Upper lobe of left lung (tissue), 6 donors: Measurements from ENCODE around the gene AKT2. TPM values are rescaled to one million over a fixed set of nuclear protein-coding genes. Genes with fewer than 3 reads are reported as not detected.
A peak's percentile ranks its signal among the peaks of the same experiment; 100 is the strongest.

Experiments
- ATAC-seq, 2 donors: fragments of 200-7000 bp; cut with Tn5 transposase; one replicate each; pipeline ENCODE4 v1.9.1; 2022; ENCODE audit warnings: mild to moderate bottlenecking in 2 of 2, moderate library complexity in 2 of 2; ENCODE audit not compliant: low FRiP score in 2 of 2
- DNase-seq, 2 donors: peaks; one replicate each; pipeline ENCODE4 v3.0.0-alpha.2; 2019 to 2020
- H3K27ac ChIP-seq, 4 donors: fragments of 200-600 bp; sonication (generic); one replicate each; pipeline ENCODE4 v1.5.1; 2016 to 2019
- H3K27me3 ChIP-seq, 4 donors: fragments of 200-600 bp; sonication (generic); one replicate each; pipeline ENCODE4 v1.5.1; 2017 to 2019
- H3K36me3 ChIP-seq, 4 donors: fragments of 200-600 bp; sonication (generic); one replicate each; pipeline ENCODE4 v1.5.1; 2016 to 2019
- H3K4me1 ChIP-seq, 4 donors: fragments of 200-600 bp; sonication (generic); one replicate each; pipeline ENCODE4 v1.5.1; 2018 to 2019
- H3K4me3 ChIP-seq, 4 donors: fragments of 200-600 bp; sonication (generic); one replicate each; pipeline ENCODE4 v1.5.1; 2017 to 2019; ENCODE audit warnings: mild to moderate bottlenecking in 2 of 4, moderate library complexity in 1 of 4
- H3K9me3 ChIP-seq, 4 donors: fragments of 200-600 bp; sonication (generic); one replicate each; pipeline ENCODE4 v1.5.1; 2018 to 2019
- CTCF ChIP-seq, 6 experiments: fragments of 450-650 bp in 4 of 6; fragments of 200-600 bp in 2 of 6; sonication (generic) in 2 of 6; IDR thresholded peaks; one replicate each; pipeline ENCODE4 v1.5.1; 2016 to 2019; ENCODE audit warnings: antibody characterized with exemption in 6 of 6
- EP300 ChIP-seq, 4 donors: sonication (generic); formaldehyde crosslinking; IDR thresholded peaks; one replicate each; pipeline ENCODE4 v1.5.1; 2017; ENCODE audit warnings: antibody characterized with exemption in 4 of 4, control low read depth in 2 of 4
- POLR2A ChIP-seq, 4 donors: fragments of 450-650 bp; IDR thresholded peaks; one replicate each; pipeline ENCODE4 v1.5.1; 2016 to 2017; ENCODE audit warnings: antibody characterized with exemption in 4 of 4, mild to moderate bottlenecking in 2 of 4
- POLR2AphosphoS5 ChIP-seq, 2 donors: sonication (generic); formaldehyde crosslinking; IDR thresholded peaks; one replicate each; pipeline ENCODE4 v1.5.1; 2017; ENCODE audit warnings: antibody characterized with exemption in 2 of 2
- WGBS, 2 donors: methylation state at CpG; one replicate each; pipeline ENCODE4 v1.1.5; 2017 to 2018; 5-methylcytosine and 5-hydroxymethylcytosine counted together
- total RNA-seq, 6 donors: library from RNA; depleted of rRNA in 4 of 6; stranded (reverse); fragments of >200 nt in 4 of 6; gene quantifications; one replicate each; pipeline versions ENCODE4 v1.1.0 to v1.2.1, GENCODE V29; 2016 to 2021
- donor health status: DM: no; HTN: no; CAD: no; lungs with moderate emphysema.
- donor health status: DM: no; HTN: yes; CAD: no; lungs with severe emphysema.

The AKT2 gene
- total RNA-seq, 6 donors from 2014 or later, result 59.7 to 164 (median 105) TPM

GRCh38 chr19:40283414-40284250, 1.5 kb downstream of the AKT2 start:
- peaks cover 0 to 4% (median 0%) of the 10 kb centered on the region in 4 donors for H3K36me3 ChIP-seq
- peak overlapping the region; percentile 93 to 97 (median 94) for H3K27ac ChIP-seq
- no peaks in the 10 kb centered on the region for H3K27me3 ChIP-seq
- WGBS, 2 donors, result 55 to 61% methylated on average over 3 to 9 of the region's 12 CpGs
- TF ChIP-seq EP300 (IDR thresholded peaks at IDR 0.05), result no peak
- TF ChIP-seq POLR2AphosphoS5 (IDR thresholded peaks at IDR 0.05), result no peak
- no peak for TF ChIP-seq CTCF (IDR thresholded peaks at IDR 0.05)
- TF ChIP-seq POLR2A (IDR thresholded peaks at IDR 0.05), result no peak
- ATAC-seq (no peak), DNase-seq (no peak)
- H3K9me3 ChIP-seq, result no peaks in the 10 kb centered on the region
- peaks cover 43 to 66% (median 50%) of the 10 kb centered on the region in 4 donors for H3K4me1 ChIP-seq
- H3K4me3 ChIP-seq, result peak overlapping the region; percentile 68 to 97 (median 84)

DNA sequence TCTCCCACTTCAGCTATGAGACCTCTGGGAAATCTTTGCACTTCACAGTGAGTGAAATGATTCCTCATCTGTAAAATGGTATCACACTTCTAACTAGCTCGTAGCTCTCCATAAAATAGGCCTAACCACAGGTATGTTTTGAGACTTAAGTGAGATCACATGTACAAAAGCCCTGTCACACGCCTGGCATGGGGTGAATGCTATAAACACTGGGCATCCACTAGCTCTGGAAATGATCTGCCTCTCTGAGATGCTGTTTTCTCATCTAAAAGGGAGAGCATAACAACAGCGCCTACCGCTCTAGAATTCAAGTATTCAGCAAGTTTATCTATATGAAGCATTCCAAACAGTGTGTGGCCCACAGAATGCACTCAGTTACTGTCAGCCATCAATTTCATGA, 2.2 kb downstream of the AKT2 start:
- H3K36me3 ChIP-seq, result peaks cover 0 to 4% (median 0%) of the 10 kb centered on the region in 4 donors
- peak overlapping the region in 1 of 4 donors; percentile 86 for H3K4me3 ChIP-seq
- no peak for TF ChIP-seq CTCF (IDR thresholded peaks at IDR 0.05)
- no peak for TF ChIP-seq POLR2A (IDR thresholded peaks at IDR 0.05)
- TF ChIP-seq EP300 (IDR thresholded peaks at IDR 0.05), result no peak
- no peak for TF ChIP-seq POLR2AphosphoS5 (IDR thresholded peaks at IDR 0.05)
- H3K27me3 ChIP-seq, result no peaks in the 10 kb centered on the region
- peak overlapping the region in 3 of 4 donors; percentile 93 to 97 (median 94) for H3K27ac ChIP-seq
- ATAC-seq (no peak), DNase-seq (no peak)
- 74 to 77% methylated on average over 4 of the region's 4 CpGs for whole genome bisulfite sequencing, 2 donors
- peaks cover 47 to 73% (median 53%) of the 10 kb centered on the region in 4 donors for H3K4me1 ChIP-seq
- no peaks in the 10 kb centered on the region for H3K9me3 ChIP-seq

- WGBS, 2 donors, result 87 to 98% methylated on average over 6 of the region's 6 CpGs
- ATAC-seq, result no peak
These were observed 3.0 kb downstream of the AKT2 start for GRCh38 chr19:40282209-40282580.

DNA sequence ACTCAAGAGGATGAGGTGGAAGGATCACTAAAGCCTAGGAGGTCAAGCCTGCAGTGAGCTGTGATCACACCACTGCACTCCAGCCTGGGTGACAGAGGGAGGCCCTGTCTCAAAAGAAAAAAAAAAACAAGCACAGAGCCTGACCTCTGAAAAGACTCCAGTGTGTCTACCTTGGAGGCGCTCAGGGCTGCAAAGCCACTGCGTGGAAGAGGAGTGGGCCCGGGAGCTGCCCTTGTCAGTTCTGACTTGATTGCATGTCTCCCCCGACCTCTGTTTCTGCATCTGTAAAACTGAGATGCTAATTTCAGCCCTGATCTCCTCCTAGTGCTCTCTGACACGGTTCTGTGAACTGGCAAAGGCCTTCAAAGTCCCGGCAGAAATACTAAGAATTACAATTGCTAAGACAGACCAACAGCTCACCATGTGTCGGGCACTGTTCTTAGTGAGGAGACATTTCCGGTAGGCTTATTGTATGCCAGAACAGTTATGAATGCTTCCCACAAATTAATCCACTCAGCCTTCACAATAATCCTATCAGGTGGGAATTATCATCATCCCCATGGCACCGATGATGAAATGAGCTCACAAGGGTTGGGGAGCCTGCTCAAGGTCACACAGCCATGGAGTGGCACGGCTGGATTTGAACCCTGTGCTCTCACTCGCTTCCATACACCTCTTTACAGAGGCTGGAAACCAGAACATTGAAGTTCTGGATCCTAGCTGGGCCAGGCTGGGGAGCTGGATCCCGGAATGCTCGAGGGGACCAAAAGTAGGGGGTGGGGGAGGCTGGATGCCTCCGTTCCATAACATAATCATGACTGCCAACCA, 3.5 kb downstream of the AKT2 start:
- DNase-seq, result no peak
- no peak for ATAC-seq
- WGBS, 2 donors, result 80 to 87% methylated on average over 14 of the region's 14 CpGs
- H3K36me3 ChIP-seq, result peaks cover 0 to 4% (median 0%) of the 10 kb centered on the region in 4 donors
- no peaks in the 10 kb centered on the region for H3K27me3 ChIP-seq
- H3K9me3 ChIP-seq, result no peaks in the 10 kb centered on the region
- H3K4me3 ChIP-seq, result no peak overlapping the region
- H3K4me1 ChIP-seq, result peaks cover 47 to 86% (median 54%) of the 10 kb centered on the region in 4 donors
- peak overlapping the region in 1 of 4 donors; percentile 58 for H3K27ac ChIP-seq
- no peak for TF ChIP-seq POLR2AphosphoS5 (IDR thresholded peaks at IDR 0.05)
- no peak for TF ChIP-seq POLR2A (IDR thresholded peaks at IDR 0.05)
- TF ChIP-seq EP300 (IDR thresholded peaks at IDR 0.05), result no peak
- TF ChIP-seq CTCF (IDR thresholded peaks at IDR 0.05), result no peak

More at GRCh38 chr19:40282209-40282580, 3.0 kb downstream of the AKT2 start:
- Histone ChIP-seq H3K9me3 (no peaks in the 10 kb centered on the region), H3K4me1 (peaks cover 47 to 80% (median 54%) of the 10 kb centered on the region in 4 donors), H3K4me3 (no peak overlapping the region), H3K27me3 (no peaks in the 10 kb centered on the region), H3K27ac (no peak overlapping the region), H3K36me3 (peaks cover 0 to 4% (median 0%) of the 10 kb centered on the region in 4 donors)
- no peak for DNase-seq
- TF ChIP-seq POLR2A (IDR thresholded peaks at IDR 0.05), result no peak
- TF ChIP-seq POLR2AphosphoS5 (IDR thresholded peaks at IDR 0.05), result no peak
- TF ChIP-seq CTCF (IDR thresholded peaks at IDR 0.05), result no peak
- TF ChIP-seq EP300 (IDR thresholded peaks at IDR 0.05), result no peak
